Transverse colon (tissue), 4 donors: ENCODE data around the gene LST1.

Experiments used
- CTCF ChIP-seq, 5 experiments: fragments of 200-600 bp in 3 of 5; fragments of 450-650 bp in 2 of 5; sonication (generic) in 3 of 5; IDR thresholded peaks; 1 replicate in 2 of 5; 2 replicates in 3 of 5; pipeline ENCODE4 v1.5.1; 2016 to 2017; ENCODE audit warnings: antibody characterized with exemption in 5 of 5, inconsistent platforms in 3 of 5, mild to moderate bottlenecking in 2 of 5, moderate library complexity in 1 of 5
- EP300 ChIP-seq: sonication (generic); formaldehyde crosslinking; IDR thresholded peaks from one replicate; pipeline ENCODE4 v1.6.1; 2017; ENCODE audit warnings: antibody characterized with exemption, low read depth
- POLR2A ChIP-seq: fragments of 450-650 bp; IDR thresholded peaks from one replicate; pipeline ENCODE4 v1.6.1; 2016; ENCODE audit warnings: antibody characterized with exemption, mild to moderate bottlenecking, moderate library complexity
- POLR2AphosphoS5 ChIP-seq, 3 donors: sonication (generic); formaldehyde crosslinking; IDR thresholded peaks; one replicate each; pipeline ENCODE4 v1.6.1; 2016; ENCODE audit warnings: antibody characterized with exemption in 3 of 3

- TF ChIP-seq CTCF (IDR thresholded peaks at IDR 0.05) = no peak
- TF ChIP-seq POLR2A = no peak
- TF ChIP-seq EP300 = no peak
- no peak for TF ChIP-seq POLR2AphosphoS5 (IDR thresholded peaks at IDR 0.05)
Observed at GRCh38 chr6:31582230-31582643, 3.8 kb upstream of the LST1 start, which contains the start of gene LTB.
